Measurements from ENCODE around the gene NDRG2.
A peak's percentile ranks its signal among the peaks of the same experiment; 100 is the strongest.

The NDRG2 gene

GRCh38 chr14:21056520-21057163 lies 31.8 kb upstream of the NDRG2 start:
- TF ChIP-seq CTCF (IDR thresholded peaks at IDR 0.05): no peak
- Histone ChIP-seq H2AFZ (no peak overlapping the region), H3K9me3 (ENCODE audit: control insufficient read depth, low read length) (no peaks in the 10 kb centered on the region)

GRCh38 chr14:21055432-21056117 lies 30.7 kb upstream of the NDRG2 start:
- Histone ChIP-seq H2AFZ (peak overlapping the region; percentile 62), H3K9ac (no peak overlapping the region), H3K79me2 (no peaks in the 10 kb centered on the region), H3K27me3 (ENCODE audit: control insufficient read depth, insufficient read depth, low read length) (no peaks in the 10 kb centered on the region), H3K4me2 (ENCODE audit: low read length) (no peak overlapping the region), H3K36me3 (ENCODE audit: control insufficient read depth, insufficient read depth, low read length) (no peaks in the 10 kb centered on the region), H3K4me3 (ENCODE audit: low read depth, low read length) (no peak overlapping the region), H3K4me1 (peaks cover 8% of the 10 kb centered on the region), H3K9me3 (ENCODE audit: control insufficient read depth, low read length) (no peaks in the 10 kb centered on the region), H3K27ac (no peak overlapping the region)
- no peak for TF ChIP-seq CTCF (IDR thresholded peaks at IDR 0.05)

More at GRCh38 chr14:21056520-21057163, 31.8 kb upstream of the NDRG2 start:
- no peak overlapping the region for H3K9ac ChIP-seq
- H3K27ac ChIP-seq: no peak overlapping the region
- no peak overlapping the region for H3K4me2 ChIP-seq (ENCODE audit: low read length)
- peaks cover 8% of the 10 kb centered on the region for H3K4me1 ChIP-seq
- no peak overlapping the region for H3K4me3 ChIP-seq (ENCODE audit: low read depth, low read length)
- no peaks in the 10 kb centered on the region for H3K79me2 ChIP-seq
- H3K36me3 ChIP-seq (ENCODE audit: control insufficient read depth, insufficient read depth, low read length): no peaks in the 10 kb centered on the region
- no peaks in the 10 kb centered on the region for H3K27me3 ChIP-seq (ENCODE audit: control insufficient read depth, insufficient read depth, low read length)

GRCh38 chr14:21054768-21055145 lies 29.9 kb upstream of the NDRG2 start:
- Histone ChIP-seq H3K27me3 (ENCODE audit: control insufficient read depth, insufficient read depth, low read length) (no peaks in the 10 kb centered on the region), H3K4me3 (ENCODE audit: low read depth, low read length) (no peak overlapping the region), H2AFZ (no peak overlapping the region), H3K9me3 (ENCODE audit: control insufficient read depth, low read length) (no peaks in the 10 kb centered on the region), H3K79me2 (no peaks in the 10 kb centered on the region), H3K4me1 (peaks cover 16% of the 10 kb centered on the region), H3K27ac (no peak overlapping the region), H3K4me2 (ENCODE audit: low read length) (no peak overlapping the region), H3K9ac (no peak overlapping the region), H3K36me3 (ENCODE audit: control insufficient read depth, insufficient read depth, low read length) (no peaks in the 10 kb centered on the region)
- no peak for TF ChIP-seq CTCF (IDR thresholded peaks at IDR 0.05)

- no peaks in the 10 kb centered on the region for H3K27me3 ChIP-seq (ENCODE audit: control insufficient read depth, insufficient read depth, low read length)
- H3K4me2 ChIP-seq (ENCODE audit: low read length): no peak overlapping the region
- H3K4me1 ChIP-seq: peaks cover 21% of the 10 kb centered on the region
- H3K79me2 ChIP-seq: no peaks in the 10 kb centered on the region
- H3K27ac ChIP-seq: peak overlapping the region; percentile 40
- H2AFZ ChIP-seq: peak overlapping the region; percentile 40
- no peaks in the 10 kb centered on the region for H3K36me3 ChIP-seq (ENCODE audit: control insufficient read depth, insufficient read depth, low read length)
- no peaks in the 10 kb centered on the region for H3K9me3 ChIP-seq (ENCODE audit: control insufficient read depth, low read length)
- TF ChIP-seq CTCF (IDR thresholded peaks at IDR 0.05): no peak
- H3K4me3 ChIP-seq (ENCODE audit: low read depth, low read length): no peak overlapping the region
- H3K9ac ChIP-seq: no peak overlapping the region
Measured at GRCh38 chr14:21054123-21054767, 29.4 kb upstream of the NDRG2 start.

Measured in parathyroid adenoma (tissue), 2 donors.